Left lung (tissue), 10 donors: ENCODE measurements around the gene CARMIL1. TPM values are rescaled to one million over a fixed set of nuclear protein-coding genes. Genes with fewer than 3 reads are reported as not detected.

Experiments
- ATAC-seq: fragments of 200-7000 bp; cut with Tn5 transposase; one replicate; pipeline ENCODE4 v1.9.1; 2020; ENCODE audit warnings: moderate library complexity
- DNase-seq, 4 donors: peaks; one replicate each; pipeline ENCODE4 v3.0.0-alpha.2; 2013 to 2020
- H3K27ac ChIP-seq, 2 donors: fragments of 200-600 bp; sonication (generic) in 1 of 2; one replicate each; pipeline versions ENCODE4 v1.5.0 to v1.8.0; 2020 to 2021
- H3K27me3 ChIP-seq, 2 donors: fragments of 200-600 bp; sonication (generic) in 1 of 2; one replicate each; pipeline versions ENCODE4 v1.5.0 to v1.8.0; 2020 to 2021
- H3K36me3 ChIP-seq, 2 donors: fragments of 200-600 bp; sonication (generic) in 1 of 2; one replicate each; pipeline versions ENCODE4 v1.5.0 to v1.8.0; 2020 to 2021
- H3K4me1 ChIP-seq, 2 donors: fragments of 200-600 bp; one replicate each; pipeline ENCODE4 v1.8.0; 2021
- H3K4me3 ChIP-seq, 2 donors: fragments of 200-600 bp; sonication (generic) in 1 of 2; one replicate each; pipeline versions ENCODE4 v1.5.0 to v1.8.0; 2020 to 2021; ENCODE audit warnings: mild to moderate bottlenecking in 1 of 2
- H3K9me3 ChIP-seq, 2 donors: fragments of 200-600 bp; sonication (generic) in 1 of 2; one replicate each; pipeline versions ENCODE4 v1.5.0 to v1.8.0; 2020 to 2021
- intact Hi-C, 2 donors: fragments of 100-400 bp; cut with DNase I; formaldehyde crosslinking; loops; one replicate each; pipeline versions ENCODE4 v1.11.2 to v1.14.2; 2022
- polyA plus RNA-seq, 6 donors: library from polyadenylated mRNA; unstranded; fragments of 120-200 nt; gene quantifications; one replicate each; pipeline ENCODE4 v1.2.1, GENCODE V29; 2013; ENCODE audit not compliant: insufficient read length in 6 of 6
- total RNA-seq, 2 donors: library from RNA; stranded (reverse); fragmentation: NEBNext Ultra II Directional; extraction: Animal tissue kit (Norgen Biotek cat#: 25700); gene quantifications; one replicate each; pipeline ENCODE4 v1.2.1, GENCODE V29; 2021
- TF ChIP-seq, protein P1 (sequence below), 2 donors: fragments of 200-600 bp; sonication (generic) in 1 of 2; IDR thresholded peaks; one replicate each; pipeline versions ENCODE4 v1.5.0 to v1.8.0; 2021; ENCODE audit warnings: antibody characterized with exemption in 2 of 2
- donor health status: DM: no; HTN: yes; CAD: no.
- donor health status: DM: no; HTN: no; CAD: no.

The CARMIL1 gene
- total and polyA plus RNA-seq, 8 donors, result 16.4 to 32.8 (median 27.4) TPM

DNA sequence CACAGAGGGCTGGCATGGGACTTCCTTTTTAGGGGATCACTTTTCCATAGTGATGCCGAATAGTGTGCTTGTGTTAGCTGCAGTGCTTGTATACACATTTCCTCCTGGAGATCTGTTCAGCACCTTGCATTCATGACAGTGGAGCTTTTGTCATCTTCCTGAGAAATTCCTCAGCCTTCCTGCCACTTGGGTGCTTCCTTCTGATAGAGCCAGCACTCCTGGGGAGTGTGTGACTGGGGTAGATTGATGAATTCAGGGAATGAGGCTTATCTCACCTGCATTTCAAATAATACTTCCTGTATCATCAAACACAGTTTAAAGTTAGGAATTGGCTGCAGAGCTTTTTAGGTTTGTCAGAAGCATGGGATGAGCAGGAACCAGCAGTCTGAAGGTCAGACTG, 324.1 kb downstream of the CARMIL1 start:
- Histone ChIP-seq H3K4me1 (no peaks in the 10 kb centered on the region), H3K27me3 (no peaks in the 10 kb centered on the region), H3K36me3 (no peaks in the 10 kb centered on the region), H3K27ac (no peak overlapping the region), H3K4me3 (no peak overlapping the region), H3K9me3 (no peaks in the 10 kb centered on the region)
- DNase-seq (no peak), ATAC-seq (no peak)
- intact Hi-C loops, result no loop called here
- TF ChIP-seq, protein P1, sequence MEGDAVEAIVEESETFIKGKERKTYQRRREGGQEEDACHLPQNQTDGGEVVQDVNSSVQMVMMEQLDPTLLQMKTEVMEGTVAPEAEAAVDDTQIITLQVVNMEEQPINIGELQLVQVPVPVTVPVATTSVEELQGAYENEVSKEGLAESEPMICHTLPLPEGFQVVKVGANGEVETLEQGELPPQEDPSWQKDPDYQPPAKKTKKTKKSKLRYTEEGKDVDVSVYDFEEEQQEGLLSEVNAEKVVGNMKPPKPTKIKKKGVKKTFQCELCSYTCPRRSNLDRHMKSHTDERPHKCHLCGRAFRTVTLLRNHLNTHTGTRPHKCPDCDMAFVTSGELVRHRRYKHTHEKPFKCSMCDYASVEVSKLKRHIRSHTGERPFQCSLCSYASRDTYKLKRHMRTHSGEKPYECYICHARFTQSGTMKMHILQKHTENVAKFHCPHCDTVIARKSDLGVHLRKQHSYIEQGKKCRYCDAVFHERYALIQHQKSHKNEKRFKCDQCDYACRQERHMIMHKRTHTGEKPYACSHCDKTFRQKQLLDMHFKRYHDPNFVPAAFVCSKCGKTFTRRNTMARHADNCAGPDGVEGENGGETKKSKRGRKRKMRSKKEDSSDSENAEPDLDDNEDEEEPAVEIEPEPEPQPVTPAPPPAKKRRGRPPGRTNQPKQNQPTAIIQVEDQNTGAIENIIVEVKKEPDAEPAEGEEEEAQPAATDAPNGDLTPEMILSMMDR (IDR thresholded peaks at IDR 0.05), result no peak

DNA sequence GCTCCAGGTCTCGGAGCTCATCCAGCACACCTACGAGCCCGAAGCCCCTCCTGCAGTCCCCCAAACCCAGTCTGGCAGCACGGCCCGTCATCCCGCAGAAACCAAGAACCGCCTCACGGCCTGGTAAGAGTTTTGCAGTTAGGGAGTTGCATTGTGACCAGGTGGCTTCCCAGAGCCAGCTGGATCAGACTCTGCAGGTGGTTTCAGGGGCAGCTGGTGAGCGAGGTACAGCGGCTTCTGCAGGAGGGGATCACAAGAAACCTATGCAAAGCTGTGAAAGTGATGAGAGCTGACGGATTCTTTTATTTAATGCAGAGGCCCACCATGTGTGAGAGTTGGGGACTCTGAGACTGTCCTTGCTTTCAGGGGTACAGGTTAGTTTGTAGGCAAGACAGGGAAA, 327.0 kb downstream of the CARMIL1 start:
- ATAC-seq, result no peak
- intact Hi-C loops, result no loop called here

DNA sequence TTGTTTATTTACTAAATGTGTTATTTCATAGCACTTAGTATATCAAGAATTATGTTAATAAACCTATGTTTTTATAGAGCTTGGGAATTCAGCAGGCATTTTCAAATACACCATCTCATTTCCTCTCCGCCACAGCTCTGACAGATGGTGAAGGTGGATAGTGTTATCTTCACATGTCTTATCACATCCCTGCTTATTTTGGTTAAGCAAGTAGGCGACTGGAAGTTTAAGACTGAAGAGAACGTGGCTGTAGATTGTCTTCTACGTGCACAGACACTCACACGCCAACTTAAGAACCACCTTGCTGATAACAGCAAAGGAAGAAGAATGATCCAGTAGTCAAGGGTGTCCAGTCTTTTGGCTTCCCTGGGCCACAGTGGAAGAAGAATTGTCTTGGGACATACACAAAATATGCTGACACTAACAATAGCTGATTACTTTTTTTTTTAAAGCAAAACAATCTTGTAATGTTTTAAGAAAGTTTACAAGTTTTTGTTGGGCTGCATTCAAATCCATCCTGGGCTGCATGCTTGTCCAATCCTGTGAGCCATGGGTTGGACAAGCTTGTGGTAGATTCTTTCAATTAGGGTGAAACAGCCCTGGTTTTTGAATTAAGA, 329.5 kb downstream of the CARMIL1 start:
- intact Hi-C loops, result no loop called here
- DNase-seq, result no peak

More for the DNA sequence above, 327.0 kb downstream of the CARMIL1 start:
- TF ChIP-seq, protein P1 (IDR thresholded peaks at IDR 0.05), result no peak
- DNase-seq, result no peak
- Histone ChIP-seq H3K9me3 (no peaks in the 10 kb centered on the region), H3K27ac (no peak overlapping the region), H3K4me3 (no peak overlapping the region), H3K27me3 (no peaks in the 10 kb centered on the region), H3K36me3 (peaks cover 0 to 4% of the 10 kb centered on the region in 2 donors), H3K4me1 (no peaks in the 10 kb centered on the region)

DNA sequence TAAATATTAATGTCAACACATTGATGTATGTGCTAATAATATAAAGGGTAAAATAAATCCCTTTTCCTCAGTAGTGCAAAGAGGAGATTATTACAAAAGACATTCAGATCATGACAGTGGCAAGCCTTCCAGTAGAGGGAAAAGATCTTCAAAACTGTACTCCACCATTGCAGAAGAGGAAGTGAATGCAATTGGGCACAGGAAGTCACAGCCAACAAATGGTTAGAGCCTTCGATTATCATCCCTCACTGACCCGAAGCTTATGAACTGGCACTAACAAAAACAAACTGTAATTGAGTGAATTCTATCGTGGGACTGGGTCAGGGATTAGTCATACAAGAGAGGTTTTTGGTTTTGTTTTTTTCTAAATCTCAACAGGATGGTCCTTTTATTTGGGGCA, 333.5 kb downstream of the CARMIL1 start:
- no peaks in the 10 kb centered on the region for H3K4me1 ChIP-seq
- intact Hi-C loops, result no loop called here
- no peak overlapping the region for H3K4me3 ChIP-seq
- DNase-seq (no peak), ATAC-seq (no peak)
- peaks cover 0 to 4% of the 10 kb centered on the region in 2 donors for H3K36me3 ChIP-seq
- no peaks in the 10 kb centered on the region for H3K9me3 ChIP-seq
- no peak overlapping the region for H3K27ac ChIP-seq
- TF ChIP-seq, protein P1 (IDR thresholded peaks at IDR 0.05), result no peak
- no peaks in the 10 kb centered on the region for H3K27me3 ChIP-seq

More for the DNA sequence above, 329.5 kb downstream of the CARMIL1 start:
- H3K27ac ChIP-seq, result no peak overlapping the region
- TF ChIP-seq, protein P1 (IDR thresholded peaks at IDR 0.05), result no peak
- H3K36me3 ChIP-seq, result peaks cover 0 to 4% of the 10 kb centered on the region in 2 donors
- no peaks in the 10 kb centered on the region for H3K27me3 ChIP-seq
- H3K4me1 ChIP-seq, result no peaks in the 10 kb centered on the region
- ATAC-seq, result no peak
- no peaks in the 10 kb centered on the region for H3K9me3 ChIP-seq
- no peak overlapping the region for H3K4me3 ChIP-seq

DNA sequence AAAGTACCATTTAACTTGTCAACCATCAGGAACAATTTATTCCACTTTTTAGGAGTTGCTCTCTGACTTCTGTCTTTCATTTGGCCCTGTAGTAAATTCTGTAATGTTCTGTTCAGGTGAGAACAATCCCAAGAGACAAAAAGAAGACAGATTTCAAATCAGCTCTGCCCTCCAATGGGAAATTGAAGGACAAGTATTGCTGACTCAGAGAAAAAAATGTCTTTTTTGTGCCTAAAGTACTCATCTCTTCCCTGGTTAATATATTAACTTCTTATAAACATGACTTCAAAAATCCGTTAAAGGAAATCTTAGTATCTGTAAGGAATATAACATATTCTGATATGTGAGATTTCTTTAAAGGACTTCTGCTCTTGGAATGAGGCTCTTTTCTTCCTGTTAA, 334.2 kb downstream of the CARMIL1 start:
- DNase-seq (no peak), ATAC-seq (no peak)
- intact Hi-C loops, result no loop called here
- Histone ChIP-seq H3K36me3 (peaks cover 0 to 4% of the 10 kb centered on the region in 2 donors), H3K27ac (no peak overlapping the region), H3K9me3 (no peaks in the 10 kb centered on the region), H3K4me3 (no peak overlapping the region), H3K27me3 (no peaks in the 10 kb centered on the region), H3K4me1 (no peaks in the 10 kb centered on the region)
- TF ChIP-seq, protein P1 (IDR thresholded peaks at IDR 0.05), result no peak
